Mammary epithelial cell (primary cell): ENCODE data around the gene POLR2L.

Experiments
- EZH2 ChIP-seq: IDR thresholded peaks from 2 replicates; pipeline ENCODE4 v1.6.1; 2012; ENCODE audit warnings: low read length, inconsistent platforms, borderline replicate concordance
- TF ChIP-seq, protein P1 (sequence below), 2 donors: IDR thresholded peaks in 1 of 2; conservative IDR thresholded peaks in 1 of 2; 2 replicates each; pipeline ENCODE4 v1.5.1; 2011 to 2012; ENCODE audit warnings: inconsistent platforms in 2 of 2, low read length in 2 of 2, mild to moderate bottlenecking in 2 of 2, control low read depth in 1 of 2, low read depth in 1 of 2; ENCODE audit not compliant: insufficient read depth in 1 of 2; ENCODE audit errors: extremely low read depth in 1 of 2

GRCh38 chr11:837990-838307 is 4.4 kb downstream of the POLR2L start:
- TF ChIP-seq, protein P1, sequence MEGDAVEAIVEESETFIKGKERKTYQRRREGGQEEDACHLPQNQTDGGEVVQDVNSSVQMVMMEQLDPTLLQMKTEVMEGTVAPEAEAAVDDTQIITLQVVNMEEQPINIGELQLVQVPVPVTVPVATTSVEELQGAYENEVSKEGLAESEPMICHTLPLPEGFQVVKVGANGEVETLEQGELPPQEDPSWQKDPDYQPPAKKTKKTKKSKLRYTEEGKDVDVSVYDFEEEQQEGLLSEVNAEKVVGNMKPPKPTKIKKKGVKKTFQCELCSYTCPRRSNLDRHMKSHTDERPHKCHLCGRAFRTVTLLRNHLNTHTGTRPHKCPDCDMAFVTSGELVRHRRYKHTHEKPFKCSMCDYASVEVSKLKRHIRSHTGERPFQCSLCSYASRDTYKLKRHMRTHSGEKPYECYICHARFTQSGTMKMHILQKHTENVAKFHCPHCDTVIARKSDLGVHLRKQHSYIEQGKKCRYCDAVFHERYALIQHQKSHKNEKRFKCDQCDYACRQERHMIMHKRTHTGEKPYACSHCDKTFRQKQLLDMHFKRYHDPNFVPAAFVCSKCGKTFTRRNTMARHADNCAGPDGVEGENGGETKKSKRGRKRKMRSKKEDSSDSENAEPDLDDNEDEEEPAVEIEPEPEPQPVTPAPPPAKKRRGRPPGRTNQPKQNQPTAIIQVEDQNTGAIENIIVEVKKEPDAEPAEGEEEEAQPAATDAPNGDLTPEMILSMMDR (conservative IDR thresholded peaks at IDR 0.05 in 1 of 2, IDR thresholded peaks at IDR 0.05 in 1 of 2; ENCODE audit: extremely low read depth in 1 of 2, insufficient read depth in 1 of 2, low read depth in 1 of 2, low read length in 2 of 2) = no peak
- no peak for TF ChIP-seq EZH2
